Activated CD4-positive, CD25-positive, alpha-beta regulatory T cell treated with anti-CD3 and anti-CD28 coated beads, Interleukin-2, amount 50 U/mL, for 24 hours (primary cell): Measurements from ENCODE around the gene S100PBP.
A peak's percentile ranks its signal among the peaks of the same experiment; 100 is the strongest.

Experiments used
- ATAC-seq, 2 donors: fragments of 150-1000 bp; cut with Tn5 transposase; one replicate each; pipeline ENCODE4 v1.10.0; 2021; ENCODE audit warnings: mild to moderate bottlenecking in 1 of 2, moderate library complexity in 1 of 2

Gene S100PBP

GRCh38 chr1:32871364-32872191 lies 54.1 kb downstream of the S100PBP start:
- no peak for ATAC-seq

GRCh38 chr1:32872192-32872460 lies 54.7 kb downstream of the S100PBP start:
- no peak for ATAC-seq

- no peak for ATAC-seq
Measured at GRCh38 chr1:32873484-32873883, 56.0 kb downstream of the S100PBP start.

GRCh38 chr1:32874860-32875752 lies 57.7 kb downstream of the S100PBP start:
- no peak for ATAC-seq

GRCh38 chr1:32876341-32877210 lies 59.1 kb downstream of the S100PBP start:
- ATAC-seq = peak in 1 of 2 donors; percentile 58

GRCh38 chr1:32877211-32878110 lies 60.0 kb downstream of the S100PBP start:
- ATAC-seq = no peak

GRCh38 chr1:32878183-32878582 lies 60.7 kb downstream of the S100PBP start:
- no peak for ATAC-seq

GRCh38 chr1:32878637-32879041 lies 61.2 kb downstream of the S100PBP start:
- no peak for ATAC-seq

GRCh38 chr1:32881291-32881690 lies 63.8 kb downstream of the S100PBP start:
- ATAC-seq = no peak

GRCh38 chr1:32881871-32882850 lies 64.7 kb downstream of the S100PBP start:
- no peak for ATAC-seq

GRCh38 chr1:32883338-32884031 lies 66.0 kb downstream of the S100PBP start:
- ATAC-seq = no peak

GRCh38 chr1:32884032-32884372 lies 66.5 kb downstream of the S100PBP start:
- ATAC-seq = no peak

- ATAC-seq = no peak
Measured at GRCh38 chr1:32884726-32885125, 67.3 kb downstream of the S100PBP start.

GRCh38 chr1:32885676-32886003 lies 68.2 kb downstream of the S100PBP start:
- ATAC-seq = no peak

GRCh38 chr1:32886004-32886827 lies 68.8 kb downstream of the S100PBP start, which contains the start of gene HPCA:
TSS of gene HPCA (plus strand) at chr1:32886491. CDS start at chr1:32888899, 2,408 bp downstream.
- peak; percentile 21 to 30 for ATAC-seq

- ATAC-seq = no peak
Measured at GRCh38 chr1:32886828-32887414, 69.5 kb downstream of the S100PBP start.

GRCh38 chr1:32887623-32888022 lies 70.2 kb downstream of the S100PBP start:
- no peak for ATAC-seq

GRCh38 chr1:32888134-32888533 lies 70.7 kb downstream of the S100PBP start:
- no peak for ATAC-seq
